Activated CD8-positive, alpha-beta memory T cell treated with anti-CD3 and anti-CD28 coated beads, Interleukin-2, amount 50 U/mL, for 1 hour (primary cell): ENCODE measurements around the gene TUBB1.

Source experiments
- DNase-seq: peaks from one replicate; pipeline ENCODE4 v3.0.0-alpha.2; 2020; ENCODE audit errors: extremely low read depth

Gene TUBB1

DNA sequence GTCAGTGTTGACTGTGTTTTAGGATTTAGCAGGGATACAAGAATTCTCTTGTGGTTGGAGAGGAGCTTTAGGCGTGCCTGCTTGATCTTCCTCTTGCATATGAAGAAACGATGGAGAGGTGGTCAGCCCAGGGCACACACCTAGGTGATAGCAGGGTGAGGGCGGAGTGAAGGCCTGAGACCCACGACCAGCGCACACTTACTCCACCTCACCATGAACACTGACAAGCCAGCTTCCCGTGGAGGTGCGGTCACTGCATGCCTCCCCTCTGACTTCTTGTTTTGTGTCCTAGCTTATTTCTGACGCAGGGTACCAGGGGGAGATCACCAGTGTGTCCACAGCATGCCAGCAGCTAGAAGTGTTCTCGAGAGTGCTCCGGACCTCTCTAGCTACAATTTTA, 30.0 kb upstream of the TUBB1 start:
- no peak for DNase-seq

GRCh38 chr20:58990651-58991445, 28.4 kb upstream of the TUBB1 start:
- DNase-seq, result no peak

DNA sequence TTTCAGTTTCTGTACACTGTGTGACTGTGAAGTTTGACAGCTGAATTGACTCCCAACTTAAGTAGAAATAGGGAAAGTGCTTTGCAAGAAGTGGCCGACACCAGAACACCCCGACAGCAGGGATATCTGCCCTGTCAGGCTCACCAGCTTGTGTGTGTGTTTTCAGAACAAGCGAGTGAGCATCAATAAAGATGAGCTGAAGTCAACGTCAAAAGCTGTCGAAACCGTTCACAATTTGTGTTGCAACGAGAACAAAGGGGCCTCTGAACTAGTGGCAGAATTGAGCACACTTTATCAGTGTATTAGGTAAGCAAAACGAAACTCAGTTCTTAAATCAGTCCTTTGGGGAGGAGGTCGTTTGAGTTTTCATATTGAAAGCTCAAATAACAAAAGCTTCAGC, 27.5 kb upstream of the TUBB1 start:
- no peak for DNase-seq

GRCh38 chr20:58992911-58993310, 26.3 kb upstream of the TUBB1 start:
- DNase-seq, result no peak

- DNase-seq, result no peak
These were observed 25.6 kb upstream of the TUBB1 start for GRCh38 chr20:58993332-58994248.

GRCh38 chr20:58994390-58995159, 24.7 kb upstream of the TUBB1 start:
- DNase-seq, result no peak

- DNase-seq, result no peak
These were observed 23.6 kb upstream of the TUBB1 start for GRCh38 chr20:58995461-58996225.

DNA sequence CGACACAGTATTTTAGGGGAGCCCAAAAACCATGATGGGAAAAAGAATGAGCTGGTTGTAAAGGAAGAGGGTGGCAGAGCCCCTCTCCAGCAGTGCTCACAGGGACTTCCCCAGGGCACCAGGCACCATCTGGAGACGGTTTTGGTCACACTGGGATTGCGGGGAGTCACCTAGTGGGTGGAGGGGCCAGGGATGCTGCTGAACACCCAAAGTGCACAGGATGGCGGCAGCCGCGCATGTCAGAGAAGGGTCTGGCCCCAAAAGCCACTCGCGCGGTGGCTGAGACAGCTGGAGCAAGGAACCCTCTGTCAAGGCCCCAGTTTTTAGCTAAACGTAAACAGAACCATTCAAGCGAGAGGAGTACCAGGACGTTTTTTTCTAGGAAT, 23.0 kb upstream of the TUBB1 start:
- no peak for DNase-seq

GRCh38 chr20:58997141-58997770, 22.0 kb upstream of the TUBB1 start:
- DNase-seq, result no peak

GRCh38 chr20:58998656-58999055, 20.6 kb upstream of the TUBB1 start:
- DNase-seq, result no peak

- DNase-seq, result no peak
These were observed 18.9 kb upstream of the TUBB1 start for GRCh38 chr20:59000326-59000725.

DNA sequence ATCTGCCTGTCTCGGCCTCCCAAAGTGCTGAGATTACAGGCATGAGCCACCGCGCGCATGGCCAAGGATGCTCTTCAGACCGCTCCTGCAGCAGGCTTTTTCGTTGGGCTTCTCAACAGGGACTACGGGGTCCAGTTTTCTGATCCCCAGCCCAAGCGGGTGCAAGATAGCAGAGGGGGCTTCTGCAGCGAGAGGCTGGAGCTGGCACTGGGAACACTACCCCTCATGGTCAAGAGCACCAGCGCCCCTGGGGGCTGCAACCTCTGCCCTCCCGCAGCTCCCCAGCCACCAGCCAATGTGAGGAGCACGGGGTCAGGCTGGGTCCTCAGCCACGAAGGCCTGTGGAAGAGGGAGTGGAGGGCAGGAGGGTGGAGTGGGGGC, 18.2 kb upstream of the TUBB1 start:
- DNase-seq, result no peak

DNA sequence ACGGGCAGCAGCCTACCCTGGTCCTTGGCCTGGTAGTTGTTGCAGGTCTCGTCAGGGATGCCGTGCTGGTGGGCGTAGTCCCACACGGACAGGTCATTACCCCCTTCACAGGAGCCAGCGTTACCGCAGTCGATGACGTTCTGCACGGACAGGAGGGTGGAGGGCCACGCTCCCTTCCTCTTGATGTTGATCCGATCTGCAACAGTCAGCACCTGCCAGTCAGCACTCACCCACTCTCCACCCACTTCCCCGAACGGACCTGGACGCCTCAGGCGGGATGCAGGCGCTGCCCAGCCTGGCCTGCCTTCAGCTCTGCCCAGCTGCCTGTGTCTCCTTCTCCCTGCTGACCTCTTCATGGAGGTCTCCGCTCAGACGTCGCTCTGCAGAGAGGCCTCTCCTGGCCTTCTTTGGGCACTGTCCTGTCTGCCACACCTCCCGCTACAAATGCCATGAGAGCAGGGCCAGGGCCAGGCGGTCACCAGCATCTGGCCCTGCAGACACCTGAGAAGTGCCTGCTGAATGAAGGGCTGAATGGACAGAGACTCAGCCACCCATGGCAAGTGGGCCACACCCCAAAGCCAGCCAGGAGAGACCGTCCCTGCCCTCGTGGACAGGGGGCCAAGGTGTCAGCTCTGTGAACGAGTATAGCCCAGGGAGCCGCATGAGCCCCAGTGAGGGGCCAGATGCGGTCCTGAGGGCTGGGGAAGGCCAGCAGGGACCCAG, 17.6 kb upstream of the TUBB1 start:
- no peak for DNase-seq

- no peak for DNase-seq
These were observed 16.8 kb upstream of the TUBB1 start for GRCh38 chr20:59002388-59002787.

GRCh38 chr20:59002874-59003399, 16.3 kb upstream of the TUBB1 start:
- DNase-seq, result no peak

DNA sequence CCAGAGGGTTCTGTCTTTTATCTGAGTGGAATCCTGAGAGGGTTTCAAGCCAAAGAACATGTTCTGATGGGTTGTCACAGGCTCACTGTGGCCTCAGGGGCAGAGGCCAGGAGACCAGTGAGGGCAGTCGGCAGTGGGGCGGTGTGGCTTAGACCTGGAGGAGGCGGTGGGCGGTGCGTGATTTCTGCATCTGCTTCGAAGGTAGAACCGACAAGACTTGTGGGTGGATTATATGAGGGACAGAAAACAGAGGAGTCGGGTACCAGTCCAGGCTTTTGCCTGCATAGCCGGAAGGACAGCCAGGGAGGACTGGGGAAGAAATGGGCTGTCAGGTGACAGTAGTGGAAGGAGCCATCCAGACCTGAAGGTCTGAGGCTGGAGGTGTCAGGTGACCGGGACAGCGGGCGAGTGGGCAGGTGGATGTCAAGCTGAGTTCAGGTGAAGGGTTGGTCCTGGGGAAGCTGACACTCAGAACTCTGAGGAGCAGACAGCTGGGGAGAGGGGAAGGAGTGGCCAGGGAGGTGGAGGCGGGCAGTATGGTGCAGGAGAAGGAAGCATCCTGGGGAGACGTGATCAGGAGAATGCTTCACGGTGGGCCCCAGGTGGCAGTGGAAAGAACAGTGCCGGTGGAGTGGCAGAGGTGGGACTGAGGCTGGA, 15.3 kb upstream of the TUBB1 start:
- no peak for DNase-seq

DNA sequence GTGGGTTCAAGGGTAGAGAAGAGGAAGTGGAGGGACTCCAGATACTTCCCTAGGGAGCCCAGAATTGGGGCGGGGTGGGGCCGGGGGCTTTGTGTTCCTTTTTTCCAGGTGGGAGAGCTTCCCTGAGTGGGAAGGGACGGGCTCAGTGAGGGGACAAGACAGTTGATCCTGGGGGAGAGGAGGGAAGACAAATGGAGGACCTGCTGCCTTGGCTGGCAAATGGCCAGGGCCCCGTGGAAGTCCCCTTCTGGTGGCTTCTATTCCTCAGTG, 14.8 kb upstream of the TUBB1 start:
- DNase-seq, result no peak

DNA sequence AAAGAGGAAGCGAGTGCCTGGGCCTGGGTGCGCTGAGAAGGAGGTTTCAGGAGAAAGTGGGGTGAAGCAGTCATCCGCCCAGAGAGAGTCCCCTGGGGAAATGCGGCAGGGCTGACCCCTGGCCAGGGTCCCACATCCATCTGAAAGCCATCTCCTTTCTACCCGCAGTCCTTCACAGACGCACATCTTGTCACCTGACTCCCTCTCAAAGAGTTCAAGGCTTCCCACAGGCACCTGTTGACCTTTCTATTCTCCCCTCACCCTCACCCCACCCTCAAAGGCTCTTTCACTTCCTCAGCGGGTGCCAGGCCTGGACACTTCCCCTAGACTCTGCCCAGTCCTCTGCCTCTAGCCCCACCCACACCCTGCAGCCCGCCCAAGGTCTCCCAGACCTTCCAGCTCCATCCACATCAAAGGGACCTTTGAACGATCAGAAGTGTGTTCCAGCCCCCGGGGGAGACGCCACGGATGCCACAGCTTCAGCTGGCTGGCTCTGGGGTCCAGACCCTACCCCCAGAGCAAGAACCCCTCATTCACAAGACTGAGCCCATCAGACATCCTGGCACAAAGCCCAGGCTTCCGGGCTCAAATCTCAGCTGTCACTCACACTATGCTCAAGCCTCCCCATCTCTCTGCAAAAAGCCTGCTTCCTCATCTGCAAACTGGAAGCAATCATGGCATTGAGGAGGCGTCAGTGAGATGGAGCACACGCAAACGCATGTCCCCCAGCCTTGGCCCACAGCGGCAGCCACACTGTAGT, 14.3 kb upstream of the TUBB1 start:
- no peak for DNase-seq

DNA sequence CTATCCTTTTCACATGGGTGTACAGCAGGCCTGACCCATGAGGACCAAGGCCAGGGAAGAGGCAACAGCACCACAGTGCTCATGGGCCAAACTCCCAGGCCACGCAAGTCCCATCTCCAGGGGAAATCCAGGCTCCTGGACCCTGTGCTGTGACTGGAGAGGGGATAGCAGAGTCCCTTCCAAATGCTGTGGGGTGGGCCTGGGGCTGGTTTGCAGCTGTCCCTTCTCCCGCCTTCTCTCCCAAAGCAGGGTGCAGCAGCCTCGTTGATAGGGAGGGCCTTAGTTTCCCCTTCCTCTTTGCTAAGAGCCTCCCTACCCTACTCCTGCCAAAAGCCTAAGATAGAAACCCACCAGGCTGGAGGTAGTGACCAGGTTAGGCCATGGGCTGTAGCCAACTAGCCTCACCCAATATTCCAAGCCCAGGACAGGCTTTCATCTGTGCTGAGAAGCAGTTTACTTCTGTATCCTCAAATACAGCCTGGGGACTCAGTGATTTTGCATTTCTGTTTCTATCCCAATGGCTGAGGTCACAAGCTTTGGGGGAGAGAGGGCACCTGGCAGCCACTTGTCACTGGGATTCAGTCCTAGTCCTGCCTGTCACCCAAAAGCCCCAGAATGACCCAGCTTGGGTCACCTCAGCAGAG, 13.6 kb upstream of the TUBB1 start:
- DNase-seq, result no peak
